GM12878 (cell line): ENCODE data around the gene OR1I1. TPM values are rescaled to one million over a fixed set of nuclear protein-coding genes. Genes with fewer than 3 reads are reported as not detected.
A peak's percentile ranks its signal among the peaks of the same experiment; 100 is the strongest.

ENCODE experiments used
- BMI1 ChIP-seq: fragments of 450-650 bp; IDR thresholded peaks from 2 replicates; pipeline ENCODE4 v1.6.1; 2016; ENCODE audit warnings: mild to moderate bottlenecking, moderate library complexity, borderline replicate concordance
- EP300 ChIP-seq, 2 experiments: fragments of 150-350 bp in 1 of 2; IDR thresholded peaks; 2 replicates each; pipeline ENCODE4 v1.6.1; 2011 to 2012; ENCODE audit warnings: low read depth in 2 of 2, low read length in 2 of 2, borderline replicate concordance in 1 of 2, improper control_type of control experiment in 1 of 2, inconsistent platforms in 1 of 2; ENCODE audit not compliant: control insufficient read depth in 1 of 2
- HDAC6 ChIP-seq: fragments of 200-600 bp; sonication (generic); IDR thresholded peaks from one replicate; pipeline ENCODE4 v1.8.0; 2017; ENCODE audit warnings: antibody characterized with exemption; ENCODE audit not compliant: unreplicated experiment
- KLF5 ChIP-seq: fragments of 450-650 bp; IDR thresholded peaks from 2 replicates; pipeline ENCODE4 v1.6.1; 2014; ENCODE audit warnings: mild to moderate bottlenecking; ENCODE audit not compliant: partially characterized antibody
- MYC ChIP-seq: IDR thresholded peaks from 2 replicates; pipeline ENCODE4 v1.6.1; 2011; ENCODE audit warnings: mild to moderate bottlenecking, low read length, moderate library complexity, inconsistent platforms; ENCODE audit not compliant: insufficient read depth, insufficient replicate concordance, insufficient read length, severe bottlenecking
- RAD51 ChIP-seq: fragments of 450-650 bp; IDR thresholded peaks from 2 replicates; pipeline ENCODE4 v1.6.1; 2016; ENCODE audit warnings: moderate library complexity, mild to moderate bottlenecking, inconsistent platforms
- SREBF1 ChIP-seq: IDR thresholded peaks from 2 replicates; pipeline ENCODE4 v1.6.1; 2012; ENCODE audit warnings: mild to moderate bottlenecking, low read length
- ZBTB11 ChIP-seq: fragments of 450-650 bp; formaldehyde crosslinking; IDR thresholded peaks from 2 replicates; pipeline ENCODE4 v1.5.0; 2022; ENCODE audit warnings: mild to moderate bottlenecking, missing genetic modification characterization
- polyA plus RNA-seq, 11 experiments: library from polyadenylated mRNA; depleted of rRNA in 4 of 11; unstranded in 6 of 11; stranded (reverse) in 5 of 11; fragments of >200 nt; fragmentation: Nextera tagmentation in 4 of 11; fragmentation: Illumina TruSeq in 1 of 11; extraction: Ambion mirVana in 4 of 11; extraction: Trizol in 1 of 11; gene quantifications; 1 replicate in 1 of 11; 2 replicates in 10 of 11; pipeline versions ENCODE4 v1.2.1 to v1.2.3, GENCODE V29; 2011 to 2016; ENCODE audit warnings: inconsistent platforms in 2 of 11, missing spikeins in 2 of 11, low read depth in 1 of 11
- total RNA-seq, 4 experiments: library from RNA; depleted of rRNA in 3 of 4; stranded (reverse); fragments of >200 nt in 3 of 4; fragmentation: Illumina TruSeq in 1 of 4; extraction: Trizol in 1 of 4; gene quantifications; 2 replicates each; pipeline versions ENCODE4 v1.2.1 to v1.2.3, GENCODE V29; 2013 to 2021

The OR1I1 gene
- total and polyA plus RNA-seq, 10 of the 15 experiments (the other 5 are each of a cell fraction or from before 2014, with no cell fraction given): not detected

- TF ChIP-seq MYC: peak; percentile 79
- TF ChIP-seq HDAC6: no peak
- no peak for TF ChIP-seq SREBF1
- TF ChIP-seq BMI1: no peak
- 0 out of 4 replicates have a peak, but pooled peaks of 1 of the 2 experiments have one; percentile 1 for TF ChIP-seq EP300 (IDR thresholded peaks at IDR 0.05; ENCODE audit: borderline replicate concordance in 1 of 2, control insufficient read depth in 1 of 2, low read depth in 2 of 2, low read length in 2 of 2)
- TF ChIP-seq RAD51: peak; percentile 99
- peak; percentile 69 for TF ChIP-seq ZBTB11 (CRISPR knock-in tag)
- TF ChIP-seq KLF5: no peak
Observed at GRCh38 chr19:15125232-15126067, 43.4 kb downstream of the OR1I1 start (continued).
